Peyer's patch (tissue), 4 donors: ENCODE data around the gene CHRM4. TPM values are rescaled to one million over a fixed set of nuclear protein-coding genes. Genes with fewer than 3 reads are reported as not detected.

ENCODE experiments used
- DNase-seq, 3 donors: peaks; one replicate each; pipeline ENCODE4 v3.0.0-alpha.2; 2017 to 2019
- H3K27ac ChIP-seq, 4 donors: fragments of 200-600 bp; sonication (generic); one replicate each; pipeline ENCODE4 v1.5.1; 2016 to 2019
- H3K27me3 ChIP-seq, 2 donors: fragments of 200-600 bp; sonication (generic); one replicate each; pipeline ENCODE4 v1.5.1; 2019
- H3K36me3 ChIP-seq, 3 donors: fragments of 200-600 bp; sonication (generic); one replicate each; pipeline ENCODE4 v1.5.1; 2016 to 2019
- H3K4me1 ChIP-seq, 4 donors: fragments of 200-600 bp; sonication (generic); one replicate each; pipeline ENCODE4 v1.5.1; 2016 to 2019
- H3K4me3 ChIP-seq, 4 donors: fragments of 200-600 bp; sonication (generic); 1 replicate in 3 of 4; 2 replicates in 1 of 4; pipeline ENCODE4 v1.5.1; 2016 to 2019; ENCODE audit warnings: mild to moderate bottlenecking in 1 of 4
- H3K9me3 ChIP-seq, 4 donors: fragments of 200-600 bp; sonication (generic); one replicate each; pipeline ENCODE4 v1.5.1; 2016 to 2019; ENCODE audit warnings: mild to moderate bottlenecking in 1 of 4
- POLR2A ChIP-seq, 2 donors: fragments of 450-650 bp; IDR thresholded peaks; one replicate each; pipeline ENCODE4 v1.5.1; 2017; ENCODE audit warnings: antibody characterized with exemption in 2 of 2, mild to moderate bottlenecking in 2 of 2, moderate library complexity in 2 of 2
- total RNA-seq, 4 donors: library from RNA; depleted of rRNA; stranded (reverse); fragments of >200 nt; gene quantifications; one replicate each; pipeline ENCODE4 v1.1.0, GENCODE V29; 2016
- TF ChIP-seq, protein P1 (sequence below), 6 experiments: fragments of 450-650 bp in 4 of 6; fragments of 200-600 bp in 2 of 6; sonication (generic) in 1 of 6; IDR thresholded peaks; one replicate each; pipeline ENCODE4 v1.5.1; 2017 to 2019; ENCODE audit warnings: antibody characterized with exemption in 6 of 6, mild to moderate bottlenecking in 3 of 6, moderate library complexity in 1 of 6

The CHRM4 gene
- total RNA-seq, 4 donors from 2014 or later: 11.5 to 16.5 (median 13.0) TPM

DNA sequence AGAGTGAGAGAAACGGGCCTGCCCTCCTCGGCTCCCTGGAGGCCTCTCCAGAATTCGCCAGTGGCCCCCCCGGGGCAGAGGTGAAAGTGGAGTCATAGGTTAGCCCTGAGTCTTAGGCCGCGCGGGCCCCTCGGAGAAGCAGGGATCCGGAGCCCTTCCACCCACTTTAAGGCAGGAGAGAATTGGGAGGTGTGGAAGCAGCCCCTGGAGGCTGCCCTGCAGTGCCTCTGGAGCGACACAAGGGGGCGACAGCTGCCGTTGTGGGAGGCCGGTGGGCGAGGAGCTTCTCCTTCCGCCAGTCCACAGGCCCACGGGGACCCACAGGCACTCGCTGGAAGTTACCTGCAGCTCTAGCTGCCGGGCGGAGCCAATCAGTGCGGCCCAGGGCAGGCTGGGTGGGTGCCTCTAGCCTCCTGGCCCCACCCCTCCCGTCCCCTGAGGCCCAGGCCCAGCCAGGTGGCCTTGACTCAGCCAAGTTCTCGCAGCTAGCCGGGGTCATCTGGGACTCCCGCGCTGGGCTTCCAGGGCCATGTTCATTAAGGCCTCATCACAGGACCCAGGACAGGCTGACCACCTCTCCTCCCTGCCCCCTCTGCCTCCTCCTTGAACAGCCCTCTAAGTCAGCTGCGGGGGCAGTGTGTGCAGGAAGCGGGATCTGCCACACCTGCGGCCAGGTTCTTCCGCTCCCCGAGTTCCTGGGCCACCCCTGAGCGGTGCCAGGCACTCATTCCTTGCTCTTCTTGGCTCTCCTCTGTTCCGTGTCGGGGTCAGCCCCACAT is 39.3 kb downstream of the CHRM4 start:
- peak in 1 of 3 donors; percentile 43 for DNase-seq
- peak overlapping the region in 2 of 4 donors; percentile 36 to 55 for H3K27ac ChIP-seq
- no peaks in the 10 kb centered on the region for H3K27me3 ChIP-seq
- H3K4me1 ChIP-seq: peaks cover 3 to 52% (median 14%) of the 10 kb centered on the region in 4 donors
- H3K4me3 ChIP-seq: peak overlapping the region in 1 of 4 donors; percentile 15
- H3K9me3 ChIP-seq: no peaks in the 10 kb centered on the region
- no peaks in the 10 kb centered on the region for H3K36me3 ChIP-seq
- TF ChIP-seq, protein P1, sequence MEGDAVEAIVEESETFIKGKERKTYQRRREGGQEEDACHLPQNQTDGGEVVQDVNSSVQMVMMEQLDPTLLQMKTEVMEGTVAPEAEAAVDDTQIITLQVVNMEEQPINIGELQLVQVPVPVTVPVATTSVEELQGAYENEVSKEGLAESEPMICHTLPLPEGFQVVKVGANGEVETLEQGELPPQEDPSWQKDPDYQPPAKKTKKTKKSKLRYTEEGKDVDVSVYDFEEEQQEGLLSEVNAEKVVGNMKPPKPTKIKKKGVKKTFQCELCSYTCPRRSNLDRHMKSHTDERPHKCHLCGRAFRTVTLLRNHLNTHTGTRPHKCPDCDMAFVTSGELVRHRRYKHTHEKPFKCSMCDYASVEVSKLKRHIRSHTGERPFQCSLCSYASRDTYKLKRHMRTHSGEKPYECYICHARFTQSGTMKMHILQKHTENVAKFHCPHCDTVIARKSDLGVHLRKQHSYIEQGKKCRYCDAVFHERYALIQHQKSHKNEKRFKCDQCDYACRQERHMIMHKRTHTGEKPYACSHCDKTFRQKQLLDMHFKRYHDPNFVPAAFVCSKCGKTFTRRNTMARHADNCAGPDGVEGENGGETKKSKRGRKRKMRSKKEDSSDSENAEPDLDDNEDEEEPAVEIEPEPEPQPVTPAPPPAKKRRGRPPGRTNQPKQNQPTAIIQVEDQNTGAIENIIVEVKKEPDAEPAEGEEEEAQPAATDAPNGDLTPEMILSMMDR (IDR thresholded peaks at IDR 0.05): peak; percentile 54 to 76 (median 70)
- no peak for TF ChIP-seq POLR2A (IDR thresholded peaks at IDR 0.05)

DNA sequence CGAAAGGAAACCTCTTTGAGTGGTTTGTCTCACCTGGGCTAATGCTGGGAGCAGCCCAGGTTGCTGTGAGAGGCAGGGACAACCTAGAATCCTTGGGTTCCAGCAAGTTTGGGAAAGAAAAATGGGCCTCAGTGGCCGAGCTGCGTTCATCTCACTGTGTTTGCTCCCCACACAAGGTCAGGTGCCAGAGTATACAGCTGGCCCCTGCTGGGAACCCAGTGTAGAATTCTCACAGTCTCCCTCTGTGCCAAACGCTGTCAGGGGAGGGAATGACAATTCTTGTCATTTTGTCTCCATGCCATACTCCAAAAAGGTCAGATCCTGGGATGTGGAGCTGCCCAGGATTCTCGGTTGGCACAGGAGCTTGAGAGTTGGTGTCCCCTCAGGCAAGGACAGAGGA is 40.0 kb downstream of the CHRM4 start:
- H3K4me3 ChIP-seq: no peak overlapping the region
- DNase-seq: no peak
- no peaks in the 10 kb centered on the region for H3K36me3 ChIP-seq
- no peaks in the 10 kb centered on the region for H3K9me3 ChIP-seq
- peaks cover 3 to 51% (median 18%) of the 10 kb centered on the region in 4 donors for H3K4me1 ChIP-seq
- TF ChIP-seq POLR2A (IDR thresholded peaks at IDR 0.05): no peak
- TF ChIP-seq, protein P1 (IDR thresholded peaks at IDR 0.05): no peak
- H3K27me3 ChIP-seq: no peaks in the 10 kb centered on the region
- H3K27ac ChIP-seq: peak overlapping the region in 2 of 4 donors; percentile 36 to 55

DNA sequence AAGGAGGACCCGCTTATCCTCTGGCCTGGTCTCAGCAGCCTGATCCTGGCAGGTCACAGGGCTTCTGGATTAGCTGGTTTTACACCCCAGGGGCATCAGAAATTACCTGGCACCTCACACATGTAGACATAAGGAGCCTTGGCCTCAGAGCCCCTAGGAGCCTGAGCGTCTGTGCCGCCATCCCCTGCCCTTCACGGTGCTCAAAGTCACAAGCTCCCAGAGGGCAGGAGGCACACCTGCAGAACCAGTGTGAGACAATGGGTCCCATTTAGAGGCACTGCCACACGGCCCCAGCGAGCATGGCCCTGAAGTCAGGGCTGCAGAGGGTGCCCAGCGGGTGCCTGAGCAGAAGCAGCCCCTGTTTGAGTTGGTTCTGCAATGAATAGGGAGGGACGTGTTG is 40.4 kb downstream of the CHRM4 start:
- H3K9me3 ChIP-seq: no peaks in the 10 kb centered on the region
- no peak overlapping the region for H3K4me3 ChIP-seq
- no peaks in the 10 kb centered on the region for H3K27me3 ChIP-seq
- no peak overlapping the region for H3K27ac ChIP-seq
- peaks cover 3 to 56% (median 22%) of the 10 kb centered on the region in 4 donors for H3K4me1 ChIP-seq
- TF ChIP-seq POLR2A (IDR thresholded peaks at IDR 0.05): no peak
- TF ChIP-seq, protein P1 (IDR thresholded peaks at IDR 0.05): no peak
- DNase-seq: no peak
- no peaks in the 10 kb centered on the region for H3K36me3 ChIP-seq

DNA sequence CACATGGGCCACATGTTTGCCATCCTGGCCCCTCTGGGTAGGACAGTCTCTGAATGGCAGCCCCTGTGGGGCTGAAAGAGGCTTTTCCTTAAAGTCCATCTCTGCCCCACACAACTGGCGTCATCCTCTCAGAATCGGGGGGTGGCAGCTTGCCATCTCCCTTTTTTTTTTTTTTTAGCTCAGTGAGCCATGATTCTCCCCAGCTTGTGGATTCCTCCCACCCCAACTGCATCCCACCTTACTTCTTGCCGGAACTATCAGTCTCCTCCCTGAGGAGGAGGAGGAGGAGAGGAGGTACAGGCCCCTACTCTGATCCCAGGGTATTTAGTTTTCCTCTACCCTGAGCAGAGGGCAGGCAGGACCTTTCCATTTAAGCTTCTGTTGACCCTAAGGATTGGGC is 40.9 kb downstream of the CHRM4 start:
- no peaks in the 10 kb centered on the region for H3K27me3 ChIP-seq
- TF ChIP-seq POLR2A (IDR thresholded peaks at IDR 0.05): no peak
- TF ChIP-seq, protein P1 (IDR thresholded peaks at IDR 0.05): no peak
- no peaks in the 10 kb centered on the region for H3K9me3 ChIP-seq
- H3K4me3 ChIP-seq: no peak overlapping the region
- no peaks in the 10 kb centered on the region for H3K36me3 ChIP-seq
- DNase-seq: no peak
- no peak overlapping the region for H3K27ac ChIP-seq
- H3K4me1 ChIP-seq: peaks cover 3 to 60% (median 24%) of the 10 kb centered on the region in 4 donors

DNA sequence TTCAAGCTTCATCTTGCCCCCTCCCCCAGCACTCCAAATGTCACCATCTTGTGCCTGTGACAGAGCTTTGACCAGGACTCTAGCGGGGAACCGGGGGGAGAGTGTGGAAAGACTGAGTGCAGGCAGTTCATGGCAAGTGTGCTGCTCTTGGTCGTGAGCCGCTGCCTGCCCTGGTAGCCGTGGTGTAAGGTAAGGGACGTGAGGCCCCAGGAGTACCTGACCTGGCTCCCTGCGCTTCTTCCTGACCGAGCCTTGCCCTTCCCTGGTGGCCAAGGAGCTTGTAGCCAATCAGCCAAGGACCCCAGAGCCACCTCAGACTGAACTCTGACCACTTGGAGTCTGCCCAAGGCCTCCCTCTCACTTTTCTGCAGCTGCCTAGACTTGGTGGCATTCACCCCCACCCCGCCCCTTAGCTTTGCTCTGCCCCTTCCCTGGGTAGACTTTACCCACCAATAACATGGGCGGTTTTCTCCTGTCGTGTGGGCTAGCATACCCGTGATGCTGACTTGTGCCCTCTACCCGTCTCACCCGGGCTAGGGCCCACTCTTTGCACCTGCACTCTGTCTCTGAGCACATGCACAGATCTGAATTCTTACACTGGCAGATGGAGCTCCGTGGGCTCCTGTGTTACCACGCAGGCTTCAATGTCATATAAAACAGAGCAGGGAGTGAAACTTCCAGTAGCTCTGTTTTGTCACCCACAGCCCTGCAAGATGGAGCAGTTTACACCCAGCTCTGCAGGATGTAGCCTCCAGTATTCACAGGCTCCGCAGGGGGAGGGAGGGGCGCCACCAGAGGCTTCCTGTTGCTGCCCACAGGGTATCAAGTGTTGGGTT is 42.8 kb downstream of the CHRM4 start:
- Histone ChIP-seq H3K27ac (peak overlapping the region; percentile 79 to 85 (median 82)), H3K9me3 (no peaks in the 10 kb centered on the region), H3K27me3 (no peaks in the 10 kb centered on the region), H3K4me3 (peak overlapping the region; percentile 74 to 95 (median 84)), H3K4me1 (peaks cover 3 to 60% (median 26%) of the 10 kb centered on the region in 4 donors), H3K36me3 (no peaks in the 10 kb centered on the region)
- TF ChIP-seq POLR2A (IDR thresholded peaks at IDR 0.05): peak; percentile 85 to 90
- TF ChIP-seq, protein P1 (IDR thresholded peaks at IDR 0.05): peak in 1 of 6 experiments; percentile 10
- peak; percentile 65 to 86 (median 85) for DNase-seq
